HAP-1 (cell line): ENCODE measurements around the gene NUDT21.

Experiments used
- DNase-seq, 2 experiments: peaks; one replicate each; pipeline ENCODE4 v3.0.0-alpha.2; 2016 to 2020; ENCODE audit warnings: low spot score in 2 of 2
- H3K27me3 ChIP-seq: fragments of 250-450 bp; sonication (Bioruptor Pico); 2 replicates; pipeline ENCODE4 v1.5.1; 2020; ENCODE audit warnings: low read depth, mild to moderate bottlenecking, moderate library complexity
- H3K36me3 ChIP-seq: fragments of 250-450 bp; sonication (Bioruptor Pico); replicated peaks from 2 replicates; pipeline ENCODE4 v1.5.1; 2020; ENCODE audit warnings: mild to moderate bottlenecking
- H3K4me1 ChIP-seq: fragments of 250-450 bp; sonication (Bioruptor Pico); 2 replicates; pipeline ENCODE4 v1.5.1; 2020; ENCODE audit warnings: mild to moderate bottlenecking
- H3K4me3 ChIP-seq: fragments of 250-450 bp; sonication (Bioruptor Pico); 2 replicates; pipeline ENCODE4 v1.5.1; 2020; ENCODE audit warnings: mild to moderate bottlenecking, moderate library complexity
- H3K9me3 ChIP-seq: fragments of 250-450 bp; sonication (Bioruptor Pico); 2 replicates; pipeline ENCODE4 v1.5.1; 2020; ENCODE audit warnings: mild to moderate bottlenecking, moderate library complexity
- in situ Hi-C: fragments of 300-500 bp; cut with MboI; formaldehyde crosslinking; loops from 3 replicates; pipeline ENCODE4 v1.14.3; 2020; ENCODE audit warnings: low sequenced_read_pairs, inconsistent platforms, mixed read lengths

NUDT21 gene

GRCh38 chr16:56477096-56477878 lies 26.2 kb upstream of the NUDT21 start:
- Histone ChIP-seq H3K36me3 (peaks cover 56% of the 10 kb centered on the region), H3K4me1 (peaks cover 24% of the 10 kb centered on the region), H3K4me3 (no peak overlapping the region), H3K27me3 (no peaks in the 10 kb centered on the region), H3K9me3 (no peaks in the 10 kb centered on the region)
- no peak for DNase-seq
- in situ Hi-C loops = no loop called here

DNA sequence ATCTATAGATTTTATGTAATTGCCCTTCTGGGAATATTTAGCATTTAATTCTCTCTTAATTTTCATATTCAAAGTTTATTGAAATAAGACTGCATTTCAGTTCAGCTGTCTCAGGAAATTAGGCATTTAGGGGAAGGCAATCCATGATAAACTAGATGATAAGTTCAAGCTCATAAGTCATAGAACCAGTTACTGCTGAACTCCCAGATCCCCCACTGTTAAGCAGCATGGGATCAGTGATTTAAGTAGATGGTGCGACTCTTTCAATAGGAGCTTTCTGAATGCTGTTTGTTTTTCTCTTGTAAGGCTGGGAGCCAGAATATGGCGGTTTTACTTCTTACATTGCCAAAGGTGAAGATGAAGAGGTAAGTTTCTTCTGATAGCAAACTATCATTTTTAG lies 24.1 kb upstream of the NUDT21 start:
- no peak for DNase-seq
- Histone ChIP-seq H3K36me3 (peaks cover 75% of the 10 kb centered on the region), H3K27me3 (no peaks in the 10 kb centered on the region)

DNA sequence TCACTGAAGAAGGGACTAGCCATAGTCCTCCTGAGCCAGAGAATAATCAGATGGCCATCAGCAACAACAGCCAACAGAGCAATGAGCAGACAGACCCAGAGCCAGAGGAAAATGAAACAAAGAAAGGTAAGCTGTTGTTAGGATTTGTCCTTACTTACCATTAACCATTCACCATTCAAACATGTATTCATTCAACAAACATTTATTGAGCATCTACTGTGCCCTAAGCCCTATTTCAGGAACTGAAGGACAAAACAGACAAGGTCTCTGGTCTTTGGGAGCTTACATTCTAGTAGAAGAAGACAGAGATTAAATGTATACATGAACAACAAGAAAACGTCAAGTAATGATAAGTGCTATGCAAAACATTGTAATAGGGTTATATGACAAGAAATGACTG lies 19.5 kb upstream of the NUDT21 start:
- Histone ChIP-seq H3K9me3 (no peaks in the 10 kb centered on the region), H3K36me3 (peaks cover 82% of the 10 kb centered on the region), H3K27me3 (no peaks in the 10 kb centered on the region), H3K4me1 (no peaks in the 10 kb centered on the region), H3K4me3 (no peak overlapping the region)
- DNase-seq = no peak
- in situ Hi-C loops = no loop called here

More for the DNA sequence above, 24.1 kb upstream of the NUDT21 start:
- Histone ChIP-seq H3K4me1 (peaks cover 8% of the 10 kb centered on the region), H3K9me3 (no peaks in the 10 kb centered on the region), H3K4me3 (no peak overlapping the region)
- in situ Hi-C loops = no loop called here

DNA sequence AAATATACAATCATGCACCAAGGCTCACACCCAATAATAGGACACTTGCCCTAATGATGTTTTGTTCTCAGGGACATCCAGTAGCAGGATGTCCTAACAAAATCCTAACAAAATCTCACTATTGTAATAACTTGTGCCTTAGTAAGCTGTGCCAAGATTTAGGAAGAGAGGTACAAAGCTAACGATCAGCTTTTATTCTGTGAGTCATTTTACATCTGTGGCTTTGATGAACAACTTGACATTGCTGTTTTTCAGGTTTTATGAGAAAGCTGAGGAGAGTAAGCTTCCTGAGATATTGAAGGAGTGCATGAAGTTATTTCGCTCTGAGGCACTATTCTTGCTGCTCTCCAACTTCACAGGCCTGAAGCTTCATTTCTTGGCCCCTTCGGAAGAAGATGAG lies 19.1 kb upstream of the NUDT21 start:
- Histone ChIP-seq H3K36me3 (peaks cover 82% of the 10 kb centered on the region), H3K9me3 (no peaks in the 10 kb centered on the region), H3K4me3 (no peak overlapping the region), H3K4me1 (no peaks in the 10 kb centered on the region), H3K27me3 (no peaks in the 10 kb centered on the region)
- DNase-seq = no peak
- in situ Hi-C loops = no loop called here

DNA sequence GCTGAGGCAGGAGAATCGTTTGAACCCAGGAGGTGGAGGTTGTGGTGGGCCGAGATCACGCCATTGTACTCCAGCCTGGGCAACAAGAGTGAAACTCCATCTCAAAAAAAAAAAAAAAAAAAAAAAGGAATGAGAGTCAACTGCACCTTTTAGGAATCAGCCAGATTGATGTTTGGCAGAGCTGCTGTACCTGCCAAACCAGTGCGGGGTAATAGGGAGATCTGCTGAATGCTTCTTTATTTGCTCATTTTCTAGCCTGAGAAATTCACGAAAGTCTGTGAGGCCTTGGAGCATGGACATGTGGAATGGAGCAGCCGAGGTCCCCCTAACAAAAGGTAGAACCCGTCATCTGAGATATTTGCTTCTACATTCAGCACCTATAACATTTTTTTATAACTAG lies 18.6 kb upstream of the NUDT21 start:
- in situ Hi-C loops = no loop called here
- H3K9me3 ChIP-seq = no peaks in the 10 kb centered on the region
- no peak overlapping the region for H3K4me3 ChIP-seq
- no peaks in the 10 kb centered on the region for H3K27me3 ChIP-seq
- H3K4me1 ChIP-seq = no peaks in the 10 kb centered on the region
- DNase-seq = no peak
- H3K36me3 ChIP-seq = peaks cover 81% of the 10 kb centered on the region

GRCh38 chr16:56468800-56469199 lies 17.7 kb upstream of the NUDT21 start:
- in situ Hi-C loops = no loop called here
- peaks cover 89% of the 10 kb centered on the region for H3K36me3 ChIP-seq
- DNase-seq = no peak
- H3K4me1 ChIP-seq = no peaks in the 10 kb centered on the region
- no peaks in the 10 kb centered on the region for H3K27me3 ChIP-seq
- no peak overlapping the region for H3K4me3 ChIP-seq
- no peaks in the 10 kb centered on the region for H3K9me3 ChIP-seq

DNA sequence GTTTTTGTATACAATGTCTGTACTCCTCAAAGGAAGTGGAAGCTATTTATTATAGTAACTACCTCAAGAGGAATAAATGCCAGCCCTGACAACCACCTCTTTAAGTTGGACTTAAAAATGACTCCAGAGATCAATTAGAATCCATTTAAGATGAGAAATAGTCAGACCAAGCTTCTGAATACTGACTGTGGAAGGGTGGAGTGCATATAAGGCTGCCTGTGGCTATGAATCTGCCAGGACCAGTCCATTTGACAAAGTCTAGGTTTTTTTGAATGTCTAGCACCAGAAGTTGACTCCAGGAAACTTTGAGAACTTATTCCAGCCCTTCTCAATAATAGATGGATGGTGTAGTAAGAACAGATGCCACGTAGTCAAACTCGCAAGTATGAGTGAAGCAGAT lies 15.2 kb upstream of the NUDT21 start:
- H3K27me3 ChIP-seq = no peaks in the 10 kb centered on the region
- no peak overlapping the region for H3K4me3 ChIP-seq
- in situ Hi-C loops = no loop called here
- no peaks in the 10 kb centered on the region for H3K9me3 ChIP-seq
- no peak for DNase-seq
- no peaks in the 10 kb centered on the region for H3K4me1 ChIP-seq
- H3K36me3 ChIP-seq = peaks cover 82% of the 10 kb centered on the region

DNA sequence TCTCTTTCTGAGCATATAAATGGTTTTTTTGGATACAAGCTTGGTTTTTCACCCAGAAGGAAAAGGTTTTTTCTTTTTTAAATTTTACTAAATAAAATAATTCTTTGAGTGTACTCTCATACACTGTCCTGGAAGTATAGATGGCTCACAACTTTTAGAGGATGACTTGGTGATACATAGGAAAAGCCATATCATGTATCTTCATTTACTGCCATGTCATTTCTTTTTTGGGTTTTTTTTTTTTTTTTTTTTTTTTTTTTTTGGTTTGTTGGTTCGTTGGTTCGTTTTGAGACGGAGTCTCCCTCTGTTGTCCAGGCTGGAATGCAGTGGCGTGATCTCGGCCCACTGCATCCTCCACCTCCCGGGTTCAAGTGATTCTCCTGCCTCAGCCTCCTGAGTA lies 12.0 kb upstream of the NUDT21 start:
- in situ Hi-C loops = no loop called here
- Histone ChIP-seq H3K36me3 (peaks cover 64% of the 10 kb centered on the region), H3K27me3 (no peaks in the 10 kb centered on the region), H3K4me3 (no peak overlapping the region), H3K4me1 (peaks cover 25% of the 10 kb centered on the region), H3K9me3 (no peaks in the 10 kb centered on the region)
- DNase-seq = no peak

DNA sequence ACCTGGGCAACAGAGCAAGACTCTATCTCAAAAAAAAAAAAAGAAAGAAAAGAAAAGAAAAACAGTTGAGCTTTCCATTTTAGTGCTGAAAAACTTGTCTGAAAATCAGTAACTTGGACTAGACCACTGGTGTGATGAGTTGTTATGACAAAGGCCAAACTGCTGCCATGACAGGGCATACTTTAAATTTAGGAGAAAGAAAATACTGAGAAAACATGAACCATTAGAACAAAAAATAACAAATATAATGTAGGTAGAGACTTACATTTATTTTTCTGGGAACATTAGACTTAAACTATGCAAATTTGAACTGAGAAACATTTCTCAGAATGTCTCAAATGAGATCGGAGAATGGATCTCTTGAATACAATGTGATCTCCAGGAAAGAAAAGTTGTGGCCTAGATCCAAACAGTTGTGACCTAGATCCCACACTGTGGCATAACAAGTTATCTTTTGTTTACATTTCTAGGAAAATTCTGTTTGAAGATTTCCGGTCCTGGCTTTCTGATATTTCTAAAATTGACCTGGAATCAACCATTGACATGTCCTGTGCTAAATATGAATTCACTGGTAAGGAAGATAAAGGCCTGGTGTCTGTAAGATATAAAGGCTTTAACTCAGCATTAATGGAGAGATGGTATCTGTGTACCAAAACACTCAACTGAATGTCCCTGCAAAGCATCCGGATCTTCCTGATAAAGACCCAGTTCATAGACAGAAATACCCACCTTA lies 11.1 kb upstream of the NUDT21 start:
- Histone ChIP-seq H3K9me3 (no peaks in the 10 kb centered on the region; the same call in 1 of the 2 replicates), H3K36me3 (peaks cover 58% of the 10 kb centered on the region), H3K4me3 (no peak overlapping the region), H3K27me3 (no peaks in the 10 kb centered on the region), H3K4me1 (peaks cover 31% of the 10 kb centered on the region)
- DNase-seq = no peak
- in situ Hi-C loops = no loop called here

GRCh38 chr16:56460101-56460500 lies 9.0 kb upstream of the NUDT21 start:
- peaks cover 33% of the 10 kb centered on the region for H3K4me1 ChIP-seq
- H3K36me3 ChIP-seq = peaks cover 57% of the 10 kb centered on the region
- H3K9me3 ChIP-seq = no peaks in the 10 kb centered on the region; the same call in 1 of the 2 replicates
- in situ Hi-C loops = no loop called here
- no peak overlapping the region for H3K4me3 ChIP-seq
- DNase-seq = peak; percentile 60 to 94
- no peaks in the 10 kb centered on the region; the same call in 1 of the 2 replicates for H3K27me3 ChIP-seq

DNA sequence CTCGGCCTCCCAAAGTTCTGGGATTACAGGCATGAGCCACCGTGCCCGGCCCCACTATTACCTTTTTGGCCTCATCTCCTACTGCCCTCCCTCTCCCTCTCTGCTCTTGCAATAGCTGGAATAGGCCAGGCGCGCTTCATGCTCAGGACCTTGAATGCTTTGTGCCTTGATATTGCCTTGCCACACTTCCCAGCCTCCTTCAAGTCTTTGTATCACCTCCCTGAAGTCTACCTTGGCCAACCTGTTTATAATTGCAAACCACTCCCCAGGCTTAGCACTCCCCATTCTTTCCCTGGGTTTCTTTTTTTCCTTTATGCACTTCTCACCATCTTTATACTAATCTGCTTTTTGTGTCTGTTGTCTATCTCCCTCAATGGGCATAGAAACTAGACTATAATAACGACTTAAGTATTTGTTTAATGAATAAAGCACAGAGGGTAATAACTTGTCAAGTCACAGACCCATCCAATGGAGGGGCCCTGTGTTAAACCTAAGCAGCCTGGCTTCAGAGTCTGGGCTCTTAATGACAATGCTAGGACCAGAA lies 6.9 kb upstream of the NUDT21 start:
- Histone ChIP-seq H3K36me3 (peaks cover 61% of the 10 kb centered on the region), H3K4me3 (no peak overlapping the region), H3K9me3 (no peaks in the 10 kb centered on the region; the same call in 1 of the 2 replicates), H3K27me3 (no peaks in the 10 kb centered on the region; the same call in 1 of the 2 replicates), H3K4me1 (peaks cover 33% of the 10 kb centered on the region)
- in situ Hi-C loops = no loop called here
- DNase-seq = peak; percentile 84 to 99

DNA sequence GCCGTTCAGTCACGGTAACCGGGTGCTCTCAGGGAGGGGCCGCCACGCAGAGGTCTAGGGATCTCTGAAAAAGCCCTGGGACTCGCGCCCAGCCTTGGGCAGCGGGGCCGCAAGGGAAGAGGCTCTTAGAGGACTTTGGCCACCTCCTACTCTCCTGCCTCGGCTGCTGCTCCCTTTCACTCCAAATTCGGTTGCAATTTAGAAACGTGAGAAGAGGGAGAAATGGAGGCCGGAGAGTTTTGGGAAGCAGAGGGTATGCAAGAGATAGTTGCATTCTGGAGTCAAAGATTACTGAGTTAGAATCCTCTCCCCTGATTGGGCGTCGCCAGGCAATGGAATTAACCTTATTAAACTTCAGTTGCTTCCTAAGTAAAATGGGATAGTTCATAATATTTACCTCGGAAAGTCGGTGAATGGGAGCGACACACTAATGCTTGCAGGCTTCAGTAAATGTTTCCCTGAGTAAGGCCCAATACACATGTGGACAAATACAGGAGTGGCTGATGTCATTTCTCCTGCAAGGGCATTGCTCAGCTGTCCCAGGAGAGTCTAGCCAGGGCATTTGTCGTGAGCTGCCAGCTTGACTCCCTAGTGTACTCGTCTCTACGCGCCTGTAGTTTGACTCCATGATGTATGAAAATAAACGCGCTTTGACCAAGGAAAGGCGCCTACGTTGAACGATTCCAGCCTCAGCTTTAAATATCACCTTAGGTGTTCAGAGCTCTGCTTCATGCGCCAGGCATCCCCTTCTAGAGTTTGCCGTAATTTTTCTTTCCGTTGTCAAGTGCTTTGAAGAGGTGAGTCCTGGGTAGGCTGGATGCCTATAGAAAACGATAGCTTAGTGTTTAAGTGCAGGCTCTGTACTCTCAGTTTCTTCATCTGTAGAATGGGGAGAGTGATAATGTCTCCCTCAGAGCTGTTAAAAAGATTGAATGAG lies 889 bp upstream of the NUDT21 start:
- in situ Hi-C loops = no loop called here
- H3K36me3 ChIP-seq = peaks cover 44% of the 10 kb centered on the region
- no peaks in the 10 kb centered on the region; the same call in 1 of the 2 replicates for H3K27me3 ChIP-seq
- peaks cover 29% of the 10 kb centered on the region for H3K4me1 ChIP-seq
- DNase-seq = peak; percentile 12 to 45
- peak overlapping the region; percentile 83 for H3K4me3 ChIP-seq
- H3K9me3 ChIP-seq = no peaks in the 10 kb centered on the region; the same call in 1 of the 2 replicates

DNA sequence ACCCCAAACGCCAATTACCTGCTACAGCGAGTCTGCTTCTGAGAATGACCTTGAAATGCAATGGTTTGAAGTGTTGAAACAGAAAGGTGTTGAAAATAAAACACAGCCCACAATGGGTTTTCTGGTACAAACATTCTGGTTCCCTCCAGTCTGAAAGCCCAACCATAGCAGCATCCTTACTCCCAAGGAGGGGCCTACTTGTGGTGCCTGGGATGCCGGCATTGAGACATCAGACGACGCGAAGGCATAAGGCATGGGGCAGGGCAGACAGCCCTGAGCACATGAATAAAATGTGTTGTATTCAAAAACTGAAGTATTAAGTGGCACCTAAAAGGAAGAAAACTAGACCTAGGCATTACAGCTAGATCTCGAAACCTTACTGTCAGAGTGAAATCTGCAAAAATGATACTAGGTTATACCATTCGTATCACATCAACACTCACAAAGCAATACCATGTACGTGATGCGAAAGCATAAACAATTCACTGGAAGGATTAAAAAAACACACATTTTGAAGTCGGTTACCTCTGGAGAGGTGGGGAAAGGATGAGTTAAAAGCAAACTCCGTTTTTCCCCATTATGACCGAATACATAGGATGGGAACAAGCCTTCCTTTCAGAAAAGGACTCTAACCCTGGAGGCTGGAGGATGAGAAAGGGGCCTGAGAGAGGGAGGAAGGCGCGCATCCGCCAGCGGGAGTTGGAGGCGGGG lies 702 bp downstream of the NUDT21 start:
- H3K4me1 ChIP-seq = peaks cover 27% of the 10 kb centered on the region

More for the DNA sequence above, 702 bp downstream of the NUDT21 start:
- Histone ChIP-seq H3K9me3 (no peaks in the 10 kb centered on the region), H3K4me3 (peak overlapping the region; percentile 83), H3K36me3 (peaks cover 44% of the 10 kb centered on the region), H3K27me3 (no peaks in the 10 kb centered on the region)
- DNase-seq = peak in 1 of 2 experiments; percentile 41
- in situ Hi-C loops = no loop called here
